Measurements from ENCODE around the gene AOPEP.

- TF ChIP-seq CTCF (IDR thresholded peaks at IDR 0.05) (no peak), FOXM1 (IDR thresholded peaks at IDR 0.05; ENCODE audit: low read depth) (no peak), EP300 (IDR thresholded peaks at IDR 0.05; ENCODE audit: borderline replicate concordance in 1 of 2, low read depth in 1 of 2, low read length in 1 of 2) (no peak)
Observed at GRCh38 chr9:95027914-95028852, 301.7 kb downstream of the AOPEP start.
